ENCODE measurements around the gene CAMKK2. TPM values are rescaled to one million over a fixed set of nuclear protein-coding genes. Genes with fewer than 3 reads are reported as not detected.

The CAMKK2 gene
- 10 to 100 TPM; 16.8 to 32.6 (median 21.2) TPM for total RNA-seq

DNA sequence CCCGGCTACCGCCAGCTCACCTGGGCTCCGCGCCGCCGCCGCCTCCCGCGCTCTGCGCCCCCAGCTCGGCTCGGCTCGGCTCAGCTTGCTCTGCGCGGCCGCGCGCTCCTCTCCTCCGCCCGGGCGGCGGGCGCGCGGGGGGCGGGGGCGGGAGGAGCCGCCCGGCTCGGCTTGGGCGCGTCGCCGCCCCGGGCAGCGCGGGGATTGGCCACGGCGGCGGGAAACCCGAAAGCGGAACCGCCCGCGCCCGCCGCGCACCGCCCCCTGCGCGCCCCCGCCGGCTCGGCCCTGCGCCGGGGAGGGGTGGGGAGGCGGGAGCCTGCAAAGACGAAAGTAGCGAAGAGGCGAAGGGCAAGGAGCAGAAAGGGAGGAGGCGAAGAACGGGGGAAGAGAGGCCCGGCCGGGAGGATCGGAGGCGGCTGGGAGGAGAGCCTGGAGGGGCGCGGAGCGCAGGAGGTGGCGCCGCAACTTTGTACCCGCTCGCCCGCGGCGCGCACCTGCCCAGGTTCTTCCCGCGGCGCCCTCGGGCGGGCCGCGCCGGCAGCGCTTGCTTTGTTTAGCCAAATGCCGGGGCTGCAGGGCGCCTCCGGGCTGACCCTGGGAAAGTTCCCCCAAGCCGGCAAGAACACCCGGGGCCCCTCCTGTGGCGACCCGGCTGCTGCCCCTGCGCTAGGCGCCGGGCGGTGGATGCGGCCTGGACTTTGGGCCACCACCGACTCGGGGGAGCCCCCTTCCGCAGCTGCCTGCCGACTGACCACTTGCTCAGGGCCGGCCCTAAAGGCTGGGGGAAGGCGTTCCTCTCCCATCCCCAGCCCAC, at the start of gene CAMKK2:
Gene CAMKK2, minus strand, starts transcription at position 92 of the 817 bp plus-strand sequence. CDS start 22,183 bp downstream, outside the sequence.
- peaks cover 0 to 12% (median 0%) of the 10 kb centered on the region in 3 donors for H3K36me3 ChIP-seq
- DNase-seq: no peak
- WGBS, 2 donors: 0 to 2% methylated on average over 1 to 11 of the region's 104 CpGs
- H3K27me3 ChIP-seq: no peaks in the 10 kb centered on the region
- intact Hi-C loops (cut with DNase I): no loop called here
- peak within 1 kb of the TSS; percentile 88 to 96 (median 94) for H3K27ac ChIP-seq
- peaks cover 10 to 44% (median 21%) of the 10 kb centered on the region in 3 donors for H3K4me1 ChIP-seq
- peak within 1 kb of the TSS; percentile 76 to 100 (median 98) for H3K4me3 ChIP-seq
- no peaks in the 10 kb centered on the region for H3K9me3 ChIP-seq
- TF ChIP-seq POLR2A (IDR thresholded peaks at IDR 0.05): peak in 3 of 4 donors; percentile 18 to 74 (median 23)
- TF ChIP-seq, protein P1, sequence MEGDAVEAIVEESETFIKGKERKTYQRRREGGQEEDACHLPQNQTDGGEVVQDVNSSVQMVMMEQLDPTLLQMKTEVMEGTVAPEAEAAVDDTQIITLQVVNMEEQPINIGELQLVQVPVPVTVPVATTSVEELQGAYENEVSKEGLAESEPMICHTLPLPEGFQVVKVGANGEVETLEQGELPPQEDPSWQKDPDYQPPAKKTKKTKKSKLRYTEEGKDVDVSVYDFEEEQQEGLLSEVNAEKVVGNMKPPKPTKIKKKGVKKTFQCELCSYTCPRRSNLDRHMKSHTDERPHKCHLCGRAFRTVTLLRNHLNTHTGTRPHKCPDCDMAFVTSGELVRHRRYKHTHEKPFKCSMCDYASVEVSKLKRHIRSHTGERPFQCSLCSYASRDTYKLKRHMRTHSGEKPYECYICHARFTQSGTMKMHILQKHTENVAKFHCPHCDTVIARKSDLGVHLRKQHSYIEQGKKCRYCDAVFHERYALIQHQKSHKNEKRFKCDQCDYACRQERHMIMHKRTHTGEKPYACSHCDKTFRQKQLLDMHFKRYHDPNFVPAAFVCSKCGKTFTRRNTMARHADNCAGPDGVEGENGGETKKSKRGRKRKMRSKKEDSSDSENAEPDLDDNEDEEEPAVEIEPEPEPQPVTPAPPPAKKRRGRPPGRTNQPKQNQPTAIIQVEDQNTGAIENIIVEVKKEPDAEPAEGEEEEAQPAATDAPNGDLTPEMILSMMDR (IDR thresholded peaks at IDR 0.05): peak in 1 of 6 experiments; percentile 9

DNA sequence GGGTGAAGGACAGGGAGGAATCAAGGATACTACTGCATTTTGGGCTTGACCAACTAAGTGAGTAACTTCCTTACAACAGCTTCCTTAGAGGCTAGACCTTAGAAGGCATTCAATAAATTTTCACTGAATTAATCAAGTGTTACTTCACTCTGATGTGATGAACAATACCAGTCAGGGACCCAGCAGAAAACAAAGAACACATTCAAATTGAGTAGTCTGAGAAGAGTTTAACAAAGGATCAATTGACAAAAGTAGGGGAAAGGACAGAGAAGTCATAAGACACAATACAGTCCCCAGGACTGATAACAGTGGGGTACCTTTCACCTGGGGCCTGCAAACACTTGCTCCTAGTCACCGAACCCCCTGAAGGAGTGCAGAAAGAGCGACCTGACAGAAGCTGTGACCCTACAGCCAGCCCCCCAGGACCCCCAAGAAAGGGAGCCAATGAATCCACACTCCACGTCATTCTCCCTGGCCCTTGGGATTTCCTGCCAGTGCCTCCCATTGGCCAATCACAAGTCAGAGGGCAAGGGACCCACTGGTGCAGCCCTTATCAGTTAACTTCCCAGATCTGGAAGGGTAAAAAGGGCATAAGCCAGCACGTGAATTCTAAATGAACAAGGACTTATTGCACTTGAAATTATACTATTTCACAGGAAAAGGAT, 48.8 kb upstream of the CAMKK2 start:
- no peak for DNase-seq
- no peak overlapping the region for H3K4me3 ChIP-seq
- peaks cover 18 to 85% (median 33%) of the 10 kb centered on the region in 3 donors for H3K36me3 ChIP-seq
- 92 to 94% methylated on average over 4 of the region's 4 CpGs for WGBS, 2 donors
- no peaks in the 10 kb centered on the region for H3K27me3 ChIP-seq
- TF ChIP-seq POLR2A (IDR thresholded peaks at IDR 0.05): no peak
- TF ChIP-seq, protein P1 (IDR thresholded peaks at IDR 0.05): no peak
- no peak overlapping the region for H3K27ac ChIP-seq
- H3K4me1 ChIP-seq: peaks cover 0 to 11% (median 0%) of the 10 kb centered on the region in 3 donors
- intact Hi-C loops (cut with DNase I): no loop called here
- H3K9me3 ChIP-seq: no peaks in the 10 kb centered on the region

DNA sequence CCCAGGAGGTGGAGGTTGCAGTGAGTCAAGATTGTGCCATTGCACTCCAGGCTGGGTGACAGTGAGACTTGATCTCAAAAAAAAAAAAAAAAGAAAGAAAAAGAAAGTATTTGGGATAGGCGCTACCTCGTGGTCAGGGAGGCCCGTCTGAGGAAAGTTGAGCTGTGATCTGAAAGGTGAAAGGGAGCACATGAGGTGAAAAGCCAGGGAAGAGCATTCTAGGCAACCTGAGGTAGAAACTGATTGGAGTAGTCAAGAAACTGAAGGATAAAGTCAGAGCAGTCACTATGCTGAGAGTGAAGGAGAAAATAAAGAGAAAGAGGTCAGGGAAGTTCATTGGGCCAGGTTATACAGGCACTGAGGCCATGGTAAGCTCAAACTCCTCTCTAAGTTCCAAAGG, 48.0 kb upstream of the CAMKK2 start:
- no peak for DNase-seq
- 77 to 84% methylated on average over 3 of the region's 3 CpGs for WGBS, 2 donors
- H3K27ac ChIP-seq: no peak overlapping the region
- TF ChIP-seq, protein P1 (IDR thresholded peaks at IDR 0.05): no peak
- TF ChIP-seq POLR2A (IDR thresholded peaks at IDR 0.05): no peak
- H3K27me3 ChIP-seq: no peaks in the 10 kb centered on the region
- intact Hi-C loops (cut with DNase I): no loop called here
- H3K4me1 ChIP-seq: peaks cover 0 to 4% (median 0%) of the 10 kb centered on the region in 3 donors
- H3K4me3 ChIP-seq: no peak overlapping the region
- peaks cover 18 to 92% (median 33%) of the 10 kb centered on the region in 3 donors for H3K36me3 ChIP-seq
- H3K9me3 ChIP-seq: no peaks in the 10 kb centered on the region

DNA sequence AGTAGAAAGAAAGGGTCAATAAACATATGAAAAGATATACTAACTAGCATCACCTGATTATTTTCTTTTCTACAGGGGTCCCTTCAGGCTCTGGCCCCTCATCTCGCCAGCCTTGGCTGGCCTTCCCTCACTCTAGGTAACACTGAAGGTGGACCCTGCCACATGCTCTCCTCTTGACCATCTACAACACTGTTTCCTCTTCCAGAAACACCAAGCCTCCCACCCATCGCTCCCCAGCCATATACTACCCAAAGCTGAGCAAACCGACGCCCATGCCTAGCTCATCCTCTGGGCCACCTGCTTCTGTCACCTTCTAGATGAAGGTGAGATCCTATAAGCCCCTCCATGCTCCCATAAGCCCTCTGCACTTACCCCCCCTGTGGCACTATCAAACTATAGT, 40.9 kb upstream of the CAMKK2 start:
- DNase-seq: no peak
- Histone ChIP-seq H3K27ac (no peak overlapping the region), H3K4me3 (no peak overlapping the region), H3K36me3 (peaks cover 14 to 95% (median 26%) of the 10 kb centered on the region in 3 donors), H3K27me3 (no peaks in the 10 kb centered on the region), H3K9me3 (no peaks in the 10 kb centered on the region), H3K4me1 (peaks cover 0 to 8% (median 0%) of the 10 kb centered on the region in 3 donors)
- intact Hi-C loops (cut with DNase I): no loop called here
- WGBS, 2 donors: 92 to 93% methylated on average over 4 of the region's 4 CpGs
- TF ChIP-seq, protein P1 (IDR thresholded peaks at IDR 0.05): no peak
- no peak for TF ChIP-seq POLR2A (IDR thresholded peaks at IDR 0.05)
